Inflammatory macrophage treated with lipopolysaccharide for 4 hours (primary cell): ENCODE data around the gene HLA-E.
"Not testable (repeated sequence)": the region's sequence is repeated elsewhere in the genome, so short reads cannot be mapped to it uniquely, and the experiment has no call there.

Experiments
- DNase-seq: peaks from one replicate; pipeline ENCODE4 v3.0.0-alpha.2; 2020

HLA-E gene

DNA sequence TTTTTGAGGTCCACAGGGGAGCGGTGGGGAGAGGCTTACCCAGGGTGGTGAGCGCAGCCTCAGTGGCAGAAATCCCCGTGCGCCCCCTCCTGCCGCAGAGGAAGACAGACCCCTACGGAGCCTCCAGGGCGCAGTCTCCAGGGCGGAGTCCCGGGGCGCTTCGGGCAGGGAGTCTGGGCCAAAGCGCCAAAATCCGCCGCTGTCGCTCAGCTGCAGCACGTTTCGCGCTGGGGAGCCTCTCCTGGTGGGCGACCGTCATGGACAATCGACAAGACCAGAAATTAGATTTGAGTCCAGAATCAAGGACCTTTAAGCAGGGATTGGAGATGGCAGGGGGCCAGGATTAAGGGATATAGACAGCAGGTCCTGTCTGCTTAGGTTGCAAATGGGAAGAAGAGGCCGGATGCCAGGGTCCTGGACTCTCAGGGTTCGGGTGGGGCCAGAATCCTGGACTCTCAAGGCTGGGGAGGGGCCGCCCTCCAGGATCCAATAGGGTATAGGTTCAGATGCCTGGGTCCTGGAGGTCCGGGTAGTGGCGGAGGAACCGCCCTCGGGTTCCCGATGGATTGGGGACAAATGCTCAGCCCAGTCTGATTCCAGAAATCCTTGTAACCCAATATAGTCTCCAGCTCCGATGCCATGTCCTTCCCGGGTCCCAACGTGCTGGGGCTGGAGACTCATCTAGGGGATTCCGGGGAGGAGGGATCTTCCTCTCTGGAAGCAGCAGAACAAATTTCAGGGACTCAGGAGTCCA is 7.9 kb upstream of the HLA-E start:
- DNase-seq, result no peak

DNA sequence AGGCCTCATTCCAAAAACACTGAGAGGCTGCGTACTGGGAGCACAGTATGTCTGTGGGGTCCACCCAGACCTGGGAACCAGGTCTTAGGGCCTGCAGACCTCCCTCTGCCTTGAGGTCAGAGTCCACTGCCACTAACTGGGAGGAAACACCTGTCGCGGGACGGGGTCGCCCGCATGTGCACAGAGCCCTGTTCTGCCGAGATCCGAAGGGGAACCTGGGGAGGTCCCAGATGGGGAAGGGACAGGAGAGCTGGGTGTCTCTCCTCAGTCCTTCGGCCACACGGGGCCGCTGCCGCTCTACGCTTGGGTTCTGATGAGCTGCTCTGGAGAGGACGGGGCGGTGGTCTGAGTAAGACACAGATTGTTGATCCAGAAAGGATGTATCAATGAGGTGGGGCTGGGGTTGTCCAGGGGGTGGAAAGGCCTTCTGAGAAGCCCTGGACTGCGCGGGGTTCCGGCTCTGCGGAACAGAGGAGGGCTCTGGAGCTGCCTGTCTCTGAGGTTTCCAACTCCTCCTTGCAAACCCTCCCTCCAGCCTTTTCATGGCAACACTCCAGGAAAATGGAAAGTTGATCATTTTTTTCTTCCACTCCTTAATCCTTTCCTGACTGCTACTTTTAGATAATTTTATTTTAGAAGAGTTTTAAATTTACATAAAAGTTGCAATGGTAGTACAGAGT is 7.2 kb upstream of the HLA-E start:
- peak; percentile 76 for DNase-seq

DNA sequence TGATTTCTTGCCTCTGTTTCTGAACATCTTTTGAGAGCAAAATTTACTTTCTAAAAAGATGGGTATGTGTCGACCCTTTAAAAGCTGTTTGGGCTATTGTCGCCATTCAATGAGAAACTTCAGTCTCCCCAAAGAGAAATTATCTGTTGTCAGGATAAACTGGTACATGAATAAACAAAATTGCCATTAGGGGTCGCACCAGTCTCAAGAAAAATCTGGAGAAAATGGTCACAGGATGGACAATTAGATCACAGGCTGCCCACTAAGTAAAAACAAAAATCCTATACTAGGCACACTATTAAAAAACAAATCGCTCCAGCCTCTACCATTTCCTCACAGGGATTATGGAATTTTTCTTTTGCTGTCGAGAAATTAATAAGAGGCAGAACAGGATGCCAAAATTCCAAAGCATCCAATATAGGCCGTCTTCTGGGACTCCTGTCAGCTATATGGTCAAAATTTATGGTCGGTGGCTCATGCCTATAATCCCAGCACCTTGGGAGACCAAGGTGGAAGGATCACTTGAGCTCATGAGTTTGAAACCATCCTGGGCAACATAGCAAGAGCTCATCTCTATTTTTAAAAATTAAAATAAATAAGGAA is 5.5 kb upstream of the HLA-E start:
- peak; percentile 80 for DNase-seq

DNA sequence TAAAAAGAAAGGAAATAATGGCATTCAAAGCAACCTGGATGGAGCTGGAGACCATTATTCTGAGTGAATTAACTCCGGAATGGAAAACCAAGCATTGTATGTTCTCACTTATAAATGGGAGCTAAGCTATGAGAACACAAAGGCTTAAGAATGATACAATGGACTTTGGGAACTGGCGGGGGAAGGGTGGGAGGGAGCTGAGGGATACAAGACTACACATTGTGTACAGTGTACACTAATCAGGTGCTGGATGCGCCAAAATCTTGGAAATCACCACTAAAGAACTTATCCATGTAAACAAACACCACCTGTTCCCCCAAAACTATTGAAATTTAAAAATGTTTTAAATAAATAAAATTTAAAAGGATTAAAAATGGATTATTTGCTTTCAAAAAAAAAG is 4.1 kb upstream of the HLA-E start:
- no peak for DNase-seq

DNA sequence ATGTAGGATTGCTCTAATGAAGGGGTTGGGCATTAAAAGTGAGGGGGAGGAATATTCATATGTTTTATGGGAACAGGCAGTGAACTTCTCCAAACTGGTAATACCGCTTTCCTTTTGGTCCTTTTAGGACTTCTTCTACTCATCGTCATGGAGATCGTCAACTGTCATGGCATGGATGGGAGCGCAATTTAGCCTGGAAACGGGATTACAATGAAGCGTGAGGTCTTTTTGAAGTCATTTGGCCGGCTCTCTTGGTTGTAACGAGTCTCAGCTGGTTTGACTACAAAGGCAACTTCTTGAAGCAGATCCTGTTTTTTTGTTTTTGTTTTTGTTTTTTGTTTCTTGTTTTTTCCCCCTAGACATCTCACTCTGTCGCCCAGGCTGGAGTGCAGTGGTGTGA is 1.4 kb upstream of the HLA-E start:
- DNase-seq, result no peak

DNA sequence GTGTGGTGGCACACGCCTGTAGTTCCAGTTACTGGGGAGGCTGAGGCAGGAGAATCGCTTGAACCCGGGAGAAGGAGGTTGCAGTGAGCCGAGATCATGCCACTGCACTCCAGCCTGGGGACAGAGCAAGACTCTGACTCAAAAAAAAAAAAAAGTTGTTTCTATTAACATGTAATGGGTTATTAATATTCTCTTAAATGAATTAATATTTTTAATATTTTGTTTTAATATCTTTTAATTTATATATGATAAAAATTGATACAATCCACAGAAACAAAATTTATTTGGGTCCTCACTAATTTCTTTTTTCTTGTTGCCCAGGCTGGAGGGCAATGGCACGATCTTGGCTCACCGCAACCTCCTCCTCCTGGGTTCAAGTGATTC is 620 bp upstream of the HLA-E start:
- DNase-seq, result not testable (repeated sequence)

DNA sequence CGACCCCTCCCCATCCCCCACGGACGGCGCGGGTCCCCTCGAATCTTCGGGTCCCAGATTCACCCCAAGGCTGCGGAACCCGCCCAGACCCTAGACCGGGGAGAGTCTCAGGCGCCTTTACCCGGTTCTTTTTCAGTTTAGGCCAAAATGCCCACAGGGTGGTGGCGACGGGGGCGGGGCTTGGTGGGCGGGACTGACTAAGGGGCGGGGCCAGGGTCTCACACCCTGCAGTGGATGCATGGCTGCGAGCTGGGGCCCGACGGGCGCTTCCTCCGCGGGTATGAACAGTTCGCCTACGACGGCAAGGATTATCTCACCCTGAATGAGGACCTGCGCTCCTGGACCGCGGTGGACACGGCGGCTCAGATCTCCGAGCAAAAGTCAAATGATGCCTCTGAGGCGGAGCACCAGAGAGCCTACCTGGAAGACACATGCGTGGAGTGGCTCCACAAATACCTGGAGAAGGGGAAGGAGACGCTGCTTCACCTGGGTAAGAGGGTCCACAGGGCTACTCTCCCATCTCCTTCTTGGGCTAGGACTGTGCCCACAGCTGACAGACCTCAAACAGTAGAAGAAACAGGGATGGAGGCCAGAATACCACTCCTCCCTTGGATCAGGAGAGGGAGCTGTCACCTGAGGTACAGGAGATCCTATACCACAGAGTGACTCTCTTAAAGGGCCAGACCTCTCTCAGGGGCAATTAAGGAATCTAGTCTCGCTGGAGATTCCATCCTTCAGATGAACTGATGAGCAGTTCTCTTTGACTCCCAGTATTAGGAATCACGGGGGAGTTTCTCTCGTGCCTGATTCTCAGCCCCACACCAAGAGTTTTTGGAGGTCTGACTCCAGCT is 942 bp downstream of the HLA-E start:
- peak; percentile 80 for DNase-seq

DNA sequence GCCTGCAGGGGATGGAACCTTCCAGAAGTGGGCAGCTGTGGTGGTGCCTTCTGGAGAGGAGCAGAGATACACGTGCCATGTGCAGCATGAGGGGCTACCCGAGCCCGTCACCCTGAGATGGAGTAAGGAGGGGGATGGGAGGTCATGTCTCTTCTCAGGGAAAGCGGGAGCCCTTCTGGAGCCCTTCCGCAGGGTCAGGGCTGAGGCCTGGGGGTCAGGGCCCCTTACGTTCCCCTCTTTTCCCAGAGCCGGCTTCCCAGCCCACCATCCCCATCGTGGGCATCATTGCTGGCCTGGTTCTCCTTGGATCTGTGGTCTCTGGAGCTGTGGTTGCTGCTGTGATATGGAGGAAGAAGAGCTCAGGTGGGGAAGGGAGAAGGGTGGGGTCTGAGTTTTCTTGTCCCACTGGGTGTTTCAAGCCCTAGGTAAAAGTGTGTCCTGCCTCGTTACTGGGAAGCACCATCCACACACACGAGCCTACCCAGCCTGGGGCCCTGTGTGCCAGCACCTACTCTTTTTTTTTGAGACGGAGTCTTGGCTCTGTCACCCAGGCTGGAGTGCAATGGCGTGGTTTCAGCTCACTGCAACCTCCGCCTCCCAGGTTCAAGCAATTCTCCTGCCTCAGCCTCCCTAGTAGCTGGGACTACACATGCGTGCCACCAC is 2.1 kb downstream of the HLA-E start:
- not testable (repeated sequence) for DNase-seq

DNA sequence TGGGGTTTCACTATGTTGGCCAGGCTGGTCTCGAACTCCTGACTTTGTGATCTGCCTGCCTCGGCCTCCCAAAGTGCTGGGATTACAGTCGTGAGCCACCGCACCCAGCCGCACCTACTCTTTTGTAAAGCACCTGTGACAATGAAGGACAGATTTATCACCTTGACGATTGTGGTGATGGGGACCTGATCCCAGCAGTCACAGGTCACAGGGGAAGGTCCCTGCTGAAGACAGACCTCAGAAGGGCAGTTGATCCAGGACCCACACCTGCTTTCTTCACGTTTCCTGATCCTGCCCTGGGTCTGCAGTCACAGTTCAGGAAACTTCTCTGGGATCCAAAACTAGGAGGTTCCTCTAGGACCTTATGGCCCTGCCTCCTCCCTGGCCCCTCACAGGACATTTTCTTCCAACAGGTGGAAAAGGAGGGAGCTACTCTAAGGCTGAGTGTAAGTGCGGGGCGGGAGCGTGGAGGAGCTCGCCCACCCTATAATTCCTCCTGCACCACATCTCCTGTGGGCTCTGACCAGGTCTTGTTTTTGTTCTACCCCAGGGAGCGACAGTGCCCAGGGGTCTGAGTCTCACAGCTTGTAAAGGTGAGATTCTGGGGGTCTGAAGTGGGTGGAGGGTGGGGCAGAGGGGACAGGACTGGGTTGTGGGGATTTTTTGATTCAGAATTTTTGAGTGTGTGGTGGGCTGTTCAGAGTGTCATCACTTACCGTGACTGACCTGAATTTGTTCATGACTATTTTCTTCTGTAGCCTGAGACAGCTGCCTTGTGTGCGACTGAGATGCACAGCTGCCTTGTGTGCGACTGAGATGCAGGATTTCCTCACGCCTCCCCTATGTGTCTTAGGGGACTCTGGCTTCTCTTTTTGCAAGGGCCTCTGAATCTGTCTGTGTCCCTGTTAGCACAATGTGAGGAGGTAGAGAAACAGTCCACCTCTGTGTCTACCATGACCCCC is 3.0 kb downstream of the HLA-E start:
- DNase-seq, result no peak

DNA sequence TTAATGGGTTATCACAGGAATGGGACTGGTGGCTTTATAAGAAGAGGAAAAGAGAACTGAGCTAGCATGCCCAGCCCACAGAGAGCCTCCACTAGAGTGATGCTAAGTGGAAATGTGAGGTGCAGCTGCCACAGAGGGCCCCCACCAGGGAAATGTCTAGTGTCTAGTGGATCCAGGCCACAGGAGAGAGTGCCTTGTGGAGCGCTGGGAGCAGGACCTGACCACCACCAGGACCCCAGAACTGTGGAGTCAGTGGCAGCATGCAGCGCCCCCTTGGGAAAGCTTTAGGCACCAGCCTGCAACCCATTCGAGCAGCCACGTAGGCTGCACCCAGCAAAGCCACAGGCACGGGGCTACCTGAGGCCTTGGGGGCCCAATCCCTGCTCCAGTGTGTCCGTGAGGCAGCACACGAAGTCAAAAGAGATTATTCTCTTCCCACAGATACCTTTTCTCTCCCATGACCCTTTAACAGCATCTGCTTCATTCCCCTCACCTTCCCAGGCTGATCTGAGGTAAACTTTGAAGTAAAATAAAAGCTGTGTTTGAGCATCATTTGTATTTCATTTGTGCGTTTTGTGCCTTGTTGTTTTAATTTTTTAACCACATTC is 4.4 kb downstream of the HLA-E start:
- DNase-seq, result no peak

DNA sequence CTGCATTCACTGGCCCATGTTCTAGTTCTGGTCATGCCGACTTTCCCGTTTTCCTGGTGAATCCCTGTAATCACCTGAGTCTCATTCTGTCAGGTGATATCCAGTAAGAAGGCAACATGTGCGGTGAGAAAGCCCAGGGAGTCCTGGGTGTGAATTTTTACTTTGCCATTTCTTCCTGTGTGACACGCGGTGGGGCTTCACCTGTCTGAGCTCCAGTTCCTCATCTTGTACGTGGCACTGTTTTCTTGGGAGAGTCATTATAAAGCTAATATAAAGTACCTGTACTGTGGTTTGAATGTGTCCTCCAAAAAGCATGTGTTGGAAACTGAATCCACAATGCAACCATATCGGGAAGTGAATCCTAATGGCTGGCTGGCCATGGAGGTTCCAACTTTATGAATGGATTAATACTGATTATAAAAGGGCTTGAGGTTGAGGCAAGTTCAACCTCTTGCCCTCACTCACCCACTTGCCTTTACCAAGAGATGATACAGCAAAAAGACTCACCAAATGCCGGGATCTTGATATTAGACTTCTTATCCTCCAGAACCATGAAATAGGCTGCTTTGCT is 5.1 kb downstream of the HLA-E start:
- peak; percentile 29 for DNase-seq

DNA sequence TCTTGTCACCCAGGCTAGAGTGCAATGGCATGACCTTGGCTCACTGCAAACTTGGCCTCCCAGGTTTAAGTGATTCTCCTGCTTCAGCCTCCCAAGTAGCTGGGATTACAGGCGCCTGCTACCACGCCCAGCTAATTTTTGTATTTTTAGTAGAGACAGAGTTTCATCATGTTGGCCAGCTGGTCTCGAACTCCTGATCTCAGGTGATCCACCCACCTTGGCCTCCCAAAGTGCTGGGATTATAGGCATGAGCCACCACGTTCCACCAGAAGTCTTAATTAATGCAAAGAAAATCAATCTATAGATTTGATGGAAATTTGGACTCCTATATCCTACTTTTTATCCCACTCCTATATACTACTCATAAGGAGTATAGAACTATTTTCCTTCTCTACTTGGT is 5.8 kb downstream of the HLA-E start:
- DNase-seq, result not testable (repeated sequence)

DNA sequence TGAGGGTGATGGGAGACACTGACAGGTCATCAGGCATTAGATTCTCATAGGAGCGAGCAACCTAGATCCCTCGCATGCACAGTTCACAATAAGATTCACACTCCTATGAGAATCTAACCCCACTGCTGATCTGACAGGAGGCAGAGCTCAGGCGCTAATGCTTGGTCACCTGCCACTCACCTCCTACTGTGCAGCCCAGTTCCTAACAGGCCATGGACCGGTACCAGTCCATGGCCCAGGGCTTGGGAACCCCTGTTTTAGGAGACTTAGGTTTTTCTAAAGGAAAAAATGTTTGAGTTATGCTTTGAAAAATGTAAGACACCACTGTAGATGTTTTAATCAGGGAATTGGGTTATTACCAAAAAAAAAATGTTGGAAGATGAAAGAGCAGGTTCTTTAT is 6.7 kb downstream of the HLA-E start:
- DNase-seq, result no peak

DNA sequence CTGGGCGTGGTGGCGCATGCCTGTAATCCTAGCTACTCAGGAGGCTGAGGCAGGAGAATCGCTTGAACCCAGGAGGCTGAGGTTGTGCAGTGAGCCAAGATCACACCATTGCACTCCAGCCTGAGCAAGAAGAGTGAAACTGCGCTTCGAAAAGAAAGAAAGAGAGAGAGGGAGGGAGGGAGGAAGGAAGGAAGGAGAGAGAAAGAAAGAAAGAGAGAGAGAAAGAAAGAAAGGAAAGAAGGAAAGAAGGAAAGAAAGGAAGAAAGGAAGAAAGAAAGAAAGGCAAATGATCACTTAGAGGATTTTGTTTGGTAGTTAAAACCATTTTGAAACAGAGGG is 7.9 kb downstream of the HLA-E start:
- DNase-seq, result not testable (repeated sequence)

DNA sequence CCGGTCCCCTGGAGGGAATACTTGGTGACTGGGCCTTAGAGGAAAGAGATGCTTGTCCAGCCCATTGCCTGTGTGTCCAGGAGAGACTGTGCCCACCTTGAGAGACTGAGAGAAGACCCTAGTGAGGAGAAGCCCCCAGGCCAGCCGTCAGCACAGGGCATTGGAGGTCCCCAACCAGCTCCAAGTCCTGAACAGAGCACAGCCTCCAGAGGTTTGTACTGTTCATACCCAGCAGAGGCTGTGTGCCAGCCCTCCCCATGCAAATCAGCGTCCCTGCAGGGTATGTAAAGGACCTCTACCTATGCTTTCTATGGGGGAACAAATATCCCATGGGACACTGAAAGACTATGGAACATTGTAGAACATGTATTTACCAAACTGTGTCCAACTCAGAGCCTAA is 8.4 kb downstream of the HLA-E start:
- DNase-seq, result no peak

DNA sequence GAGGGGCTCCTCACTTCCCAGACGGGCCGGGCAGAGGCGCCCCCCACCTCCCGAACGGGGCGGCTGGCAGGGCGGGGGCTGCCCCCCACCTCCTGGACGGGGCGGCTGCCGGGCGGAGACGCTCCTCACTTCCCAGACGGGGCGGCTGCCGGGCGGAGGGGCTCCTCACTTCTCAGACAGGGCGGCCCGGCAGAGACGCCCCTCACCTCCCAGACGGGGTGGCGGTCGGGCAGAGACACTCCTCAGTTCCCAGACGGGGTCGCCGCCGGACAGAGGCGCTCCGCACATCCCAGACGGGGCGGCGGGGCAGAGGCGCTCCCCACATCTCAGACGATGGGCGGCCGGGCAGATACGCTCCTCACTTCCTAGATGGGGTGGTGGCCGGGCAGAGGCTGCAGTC is 9.4 kb downstream of the HLA-E start:
- DNase-seq, result not testable (repeated sequence)

DNA sequence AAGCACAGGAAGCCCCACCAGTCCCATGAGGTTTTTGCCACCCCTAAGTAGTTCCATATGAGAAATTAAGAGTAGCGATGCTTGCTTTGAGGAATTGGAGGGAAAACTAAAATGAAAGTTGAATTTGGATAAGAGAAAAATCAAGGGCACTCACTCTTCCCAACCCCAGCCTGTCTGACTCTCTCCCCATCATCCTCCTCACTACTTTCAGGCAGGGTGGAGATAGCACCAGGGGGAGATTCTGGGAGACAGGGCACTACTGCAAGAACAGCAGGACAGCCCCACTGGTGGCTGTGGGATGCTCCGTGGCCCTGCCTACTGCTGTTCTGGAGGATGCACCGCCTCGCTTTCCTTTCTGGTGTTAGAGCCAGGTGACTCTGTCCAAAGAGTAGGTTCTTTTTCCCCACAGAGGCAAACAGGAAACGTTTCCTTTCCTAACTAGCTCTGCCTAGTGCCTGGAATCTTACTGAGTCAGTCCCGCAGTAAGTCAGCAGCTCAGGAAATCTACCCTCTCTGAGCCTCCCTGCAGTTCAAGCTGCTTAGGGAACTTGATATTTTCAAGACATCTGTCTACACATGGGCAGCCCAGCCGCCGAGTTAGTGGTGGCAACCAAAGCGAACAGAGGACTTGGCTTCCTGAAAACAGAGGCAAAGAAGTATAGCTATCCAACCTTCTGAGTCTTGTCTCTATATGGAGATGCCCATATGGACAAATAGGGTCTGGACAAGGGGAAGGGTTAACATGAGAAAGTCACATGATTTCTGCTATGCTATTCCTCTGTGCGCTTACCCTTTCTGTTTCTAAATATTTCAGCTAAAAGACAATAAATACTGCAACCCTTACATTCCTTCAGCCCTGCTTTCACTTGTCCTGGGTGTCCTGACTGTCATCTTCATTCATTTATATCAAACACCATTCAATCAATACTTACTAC is 11.4 kb downstream of the HLA-E start:
- DNase-seq, result peak; percentile 61

DNA sequence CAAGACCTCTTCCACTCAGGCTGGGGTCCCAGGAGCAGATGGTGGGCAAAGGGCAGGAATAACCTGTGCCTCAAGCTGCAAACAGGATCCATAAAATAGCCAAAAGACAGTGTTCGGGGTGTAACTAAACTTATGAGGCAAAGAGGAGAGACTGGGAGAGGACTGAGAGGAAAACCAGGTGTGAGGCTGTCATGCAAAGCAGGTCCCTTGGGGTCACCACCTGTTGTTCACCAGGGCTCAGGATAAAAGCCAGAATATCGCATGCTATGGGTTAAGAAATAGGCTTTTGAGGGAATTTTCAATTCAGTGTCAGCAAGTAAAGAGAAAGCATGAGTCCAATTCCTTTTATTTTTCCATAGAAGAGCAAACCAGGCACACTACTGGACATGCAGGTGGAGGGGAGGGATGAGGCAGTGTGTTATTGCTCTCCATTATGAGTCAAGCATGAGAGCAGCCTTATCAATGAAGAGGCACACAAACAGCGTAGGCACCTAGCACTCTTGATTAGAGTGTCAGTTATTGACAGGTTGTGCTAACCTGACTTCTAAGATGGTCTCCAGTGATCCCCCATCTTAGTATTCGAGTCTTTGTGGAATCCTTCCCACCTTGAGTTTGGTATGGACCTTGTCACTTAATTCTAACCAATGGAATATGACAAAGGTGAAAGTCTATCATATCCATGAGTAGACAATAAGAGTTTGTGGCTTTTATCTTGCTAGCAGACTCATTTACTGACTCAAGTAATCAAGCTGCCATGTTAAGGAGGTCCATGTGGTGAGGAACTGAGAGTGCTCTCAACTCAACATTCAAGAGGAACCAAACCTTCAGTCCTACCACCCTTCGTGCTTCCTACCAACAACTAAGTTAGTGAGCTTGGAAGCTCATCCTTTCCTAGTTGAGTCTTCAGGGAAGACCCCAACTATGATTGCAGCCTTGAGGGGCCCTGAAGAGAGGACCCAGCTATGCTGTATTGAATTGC is 18.8 kb downstream of the HLA-E start:
- DNase-seq, result peak; percentile 67
